Activated CD4-positive, alpha-beta memory T cell treated with anti-CD3 and anti-CD28 coated beads, Interleukin-2, amount 10 ng/mL, durations not matched to agents 7 days and 5 days (primary cell): ENCODE measurements around the gene MBNL1. TPM values are rescaled to one million over a fixed set of nuclear protein-coding genes. Genes with fewer than 3 reads are reported as not detected.

Experiments used
- CTCF ChIA-PET: fragments of 350-600 bp; sonication (Branson Sonifier 250); formaldehyde crosslinking; loops from one replicate; lab custom pipeline; 2021; ENCODE audit warnings: antibody characterized with exemption, inconsistent platforms; lab: Charles Lee
- POLR2A ChIA-PET: fragments of 350-600 bp; sonication (Branson Sonifier 250); formaldehyde crosslinking; loops from one replicate; lab custom pipeline; 2021; ENCODE audit warnings: antibody characterized with exemption; lab: Charles Lee
- DNase-seq: peaks from one replicate; pipeline ENCODE4 v3.0.0-alpha.2; 2020
- H3K27ac Mint-ChIP-seq: one replicate; pipeline ENCODE4 v1.8.0; 2021; ENCODE audit warnings: mild to moderate bottlenecking, mixed read lengths
- H3K27me3 Mint-ChIP-seq: one replicate; pipeline ENCODE4 v1.8.0; 2021; ENCODE audit warnings: mixed read lengths
- H3K36me3 Mint-ChIP-seq: one replicate; pipeline ENCODE4 v1.8.0; 2021; ENCODE audit warnings: low read depth, mixed read lengths
- H3K4me1 Mint-ChIP-seq: one replicate; pipeline ENCODE4 v1.8.0; 2021; ENCODE audit warnings: mixed read lengths
- H3K4me3 Mint-ChIP-seq: one replicate; pipeline ENCODE4 v1.8.0; 2021; ENCODE audit warnings: mild to moderate bottlenecking, mixed read lengths
- H3K9me3 Mint-ChIP-seq: one replicate; pipeline ENCODE4 v1.8.0; 2021; ENCODE audit warnings: mixed read lengths
- total RNA-seq, 2 experiments: library from RNA; stranded (reverse); gene quantifications; one replicate each; pipeline ENCODE4 v1.2.3, GENCODE V29; 2021

MBNL1 gene
- total RNA-seq, 2 experiments from 2014 or later, result 289 to 305 TPM

- Mint-ChIP-seq H3K27ac (no peak overlapping the region), H3K27me3 (no peaks in the 10 kb centered on the region), H3K4me3 (no peak overlapping the region), H3K4me1 (peaks cover 45% of the 10 kb centered on the region), H3K36me3 (peaks cover 29% of the 10 kb centered on the region), H3K9me3 (no peaks in the 10 kb centered on the region)
- CTCF ChIA-PET, result no interaction called here
- POLR2A ChIA-PET, result no interaction called here
- no peak for DNase-seq
These were observed 111.3 kb downstream of the MBNL1 start for GRCh38 chr3:152380043-152380442.

- H3K27ac Mint-ChIP-seq, result peak overlapping the region; percentile 35
- no peak for DNase-seq
- ChIA-PET CTCF (no interaction called here), POLR2A (interaction anchor here (1.2 to 1.9 kb wide), 3 partner anchors 18 to 45 kb away, joined by 3 to 5 read pairs (median 3); no protein-coding TSS in a partner anchor)
- H3K4me3 Mint-ChIP-seq, result peak overlapping the region; percentile 18
- peaks cover 49% of the 10 kb centered on the region for H3K4me1 Mint-ChIP-seq
- no peaks in the 10 kb centered on the region for H3K9me3 Mint-ChIP-seq
- H3K36me3 Mint-ChIP-seq, result peaks cover 29% of the 10 kb centered on the region
- no peaks in the 10 kb centered on the region for H3K27me3 Mint-ChIP-seq
These were observed 113.2 kb downstream of the MBNL1 start for GRCh38 chr3:152381881-152382295.

- Mint-ChIP-seq H3K27ac (peak overlapping the region; percentile 50), H3K27me3 (no peaks in the 10 kb centered on the region), H3K9me3 (no peaks in the 10 kb centered on the region), H3K4me3 (peak overlapping the region; percentile 71), H3K36me3 (peaks cover 26% of the 10 kb centered on the region), H3K4me1 (peaks cover 47% of the 10 kb centered on the region)
- POLR2A ChIA-PET, result interaction anchor here (1.2 to 1.9 kb wide), 4 partner anchors 9 to 72 kb away, joined by 3 to 5 read pairs (median 3); no protein-coding TSS in a partner anchor
- CTCF ChIA-PET, result no interaction called here
- no peak for DNase-seq
These were observed 113.8 kb downstream of the MBNL1 start for GRCh38 chr3:152382312-152383135.

- no peak overlapping the region for H3K27ac Mint-ChIP-seq
- peaks cover 47% of the 10 kb centered on the region for H3K4me1 Mint-ChIP-seq
- no peak overlapping the region for H3K4me3 Mint-ChIP-seq
- DNase-seq, result no peak
- peaks cover 22% of the 10 kb centered on the region for H3K36me3 Mint-ChIP-seq
- ChIA-PET CTCF (no interaction called here), POLR2A (interaction anchor here (1.2 to 1.9 kb wide), 3 partner anchors 10 to 73 kb away, joined by 3 to 5 read pairs (median 3); no protein-coding TSS in a partner anchor)
- no peaks in the 10 kb centered on the region for H3K9me3 Mint-ChIP-seq
- no peaks in the 10 kb centered on the region for H3K27me3 Mint-ChIP-seq
These were observed 114.4 kb downstream of the MBNL1 start for GRCh38 chr3:152383136-152383606.

- no peak for DNase-seq
- H3K27ac Mint-ChIP-seq, result no peak overlapping the region
- H3K27me3 Mint-ChIP-seq, result no peaks in the 10 kb centered on the region
- peaks cover 47% of the 10 kb centered on the region for H3K4me1 Mint-ChIP-seq
- no peak overlapping the region for H3K4me3 Mint-ChIP-seq
- CTCF ChIA-PET, result no interaction called here
- H3K36me3 Mint-ChIP-seq, result peaks cover 29% of the 10 kb centered on the region
- POLR2A ChIA-PET, result no interaction called here
- H3K9me3 Mint-ChIP-seq, result no peaks in the 10 kb centered on the region
These were observed 115.7 kb downstream of the MBNL1 start for GRCh38 chr3:152384412-152384811.

GRCh38 chr3:152385761-152386160 lies 117.0 kb downstream of the MBNL1 start:
- Mint-ChIP-seq H3K9me3 (no peaks in the 10 kb centered on the region), H3K4me3 (no peak overlapping the region), H3K27ac (no peak overlapping the region), H3K36me3 (peaks cover 28% of the 10 kb centered on the region), H3K4me1 (peaks cover 42% of the 10 kb centered on the region), H3K27me3 (no peaks in the 10 kb centered on the region)
- DNase-seq, result no peak
- CTCF ChIA-PET, result no interaction called here
- POLR2A ChIA-PET, result no interaction called here

GRCh38 chr3:152386208-152386607 lies 117.5 kb downstream of the MBNL1 start:
- POLR2A ChIA-PET, result no interaction called here
- CTCF ChIA-PET, result no interaction called here
- peaks cover 28% of the 10 kb centered on the region for H3K36me3 Mint-ChIP-seq
- no peak for DNase-seq
- H3K27me3 Mint-ChIP-seq, result no peaks in the 10 kb centered on the region
- no peak overlapping the region for H3K4me3 Mint-ChIP-seq
- no peak overlapping the region for H3K27ac Mint-ChIP-seq
- no peaks in the 10 kb centered on the region for H3K9me3 Mint-ChIP-seq
- peaks cover 40% of the 10 kb centered on the region for H3K4me1 Mint-ChIP-seq

- Mint-ChIP-seq H3K4me1 (peaks cover 21% of the 10 kb centered on the region), H3K9me3 (no peaks in the 10 kb centered on the region), H3K36me3 (peaks cover 27% of the 10 kb centered on the region), H3K27ac (no peak overlapping the region), H3K27me3 (no peaks in the 10 kb centered on the region), H3K4me3 (no peak overlapping the region)
- no peak for DNase-seq
- POLR2A ChIA-PET, result interaction anchor here (1.8 kb wide), 1 partner anchor 8 kb away, joined by 6 read pairs; no protein-coding TSS in a partner anchor
- CTCF ChIA-PET, result no interaction called here
These were observed 119.9 kb downstream of the MBNL1 start for GRCh38 chr3:152388631-152389030.

GRCh38 chr3:152389316-152389934 lies 120.7 kb downstream of the MBNL1 start:
- Mint-ChIP-seq H3K27me3 (no peaks in the 10 kb centered on the region), H3K4me1 (peaks cover 17% of the 10 kb centered on the region), H3K27ac (no peak overlapping the region), H3K4me3 (no peak overlapping the region), H3K36me3 (peaks cover 30% of the 10 kb centered on the region), H3K9me3 (no peaks in the 10 kb centered on the region)
- CTCF ChIA-PET, result no interaction called here
- POLR2A ChIA-PET, result no interaction called here
- DNase-seq, result no peak

- POLR2A ChIA-PET, result no interaction called here
- H3K27ac Mint-ChIP-seq, result no peak overlapping the region
- no peaks in the 10 kb centered on the region for H3K9me3 Mint-ChIP-seq
- H3K36me3 Mint-ChIP-seq, result peaks cover 38% of the 10 kb centered on the region
- CTCF ChIA-PET, result no interaction called here
- H3K27me3 Mint-ChIP-seq, result no peaks in the 10 kb centered on the region
- H3K4me3 Mint-ChIP-seq, result no peak overlapping the region
- peaks cover 16% of the 10 kb centered on the region for H3K4me1 Mint-ChIP-seq
- no peak for DNase-seq
These were observed 121.9 kb downstream of the MBNL1 start for GRCh38 chr3:152390647-152391046.

GRCh38 chr3:152391671-152392070 lies 122.9 kb downstream of the MBNL1 start:
- H3K4me1 Mint-ChIP-seq, result peaks cover 11% of the 10 kb centered on the region
- ChIA-PET POLR2A (no interaction called here), CTCF (no interaction called here)
- no peak overlapping the region for H3K4me3 Mint-ChIP-seq
- H3K27ac Mint-ChIP-seq, result no peak overlapping the region
- peaks cover 45% of the 10 kb centered on the region for H3K36me3 Mint-ChIP-seq
- H3K27me3 Mint-ChIP-seq, result no peaks in the 10 kb centered on the region
- no peaks in the 10 kb centered on the region for H3K9me3 Mint-ChIP-seq
- DNase-seq, result no peak

GRCh38 chr3:152392272-152392880 lies 123.6 kb downstream of the MBNL1 start:
- no peak overlapping the region for H3K27ac Mint-ChIP-seq
- no peak overlapping the region for H3K4me3 Mint-ChIP-seq
- H3K27me3 Mint-ChIP-seq, result no peaks in the 10 kb centered on the region
- peaks cover 10% of the 10 kb centered on the region for H3K4me1 Mint-ChIP-seq
- peaks cover 50% of the 10 kb centered on the region for H3K36me3 Mint-ChIP-seq
- no peak for DNase-seq
- no peaks in the 10 kb centered on the region for H3K9me3 Mint-ChIP-seq
- POLR2A ChIA-PET, result interaction anchor here (1.5 kb wide), 1 partner anchor 11 kb away, joined by 4 read pairs; no protein-coding TSS in a partner anchor
- CTCF ChIA-PET, result no interaction called here

GRCh38 chr3:152394246-152394645 lies 125.5 kb downstream of the MBNL1 start:
- no peak for DNase-seq
- Mint-ChIP-seq H3K4me3 (no peak overlapping the region), H3K27me3 (no peaks in the 10 kb centered on the region), H3K4me1 (peaks cover 22% of the 10 kb centered on the region), H3K36me3 (peaks cover 51% of the 10 kb centered on the region), H3K9me3 (no peaks in the 10 kb centered on the region), H3K27ac (no peak overlapping the region)
- ChIA-PET CTCF (no interaction called here), POLR2A (no interaction called here)
